Bronchial epithelial cell (primary cell): ENCODE data around the gene NUB1. TPM values are rescaled to one million over a fixed set of nuclear protein-coding genes. Genes with fewer than 3 reads are reported as not detected.

Experiments
- DNase-seq: peaks from one replicate; pipeline ENCODE4 v3.0.0-alpha.2; 2010; ENCODE audit warnings: low read depth
- FAIRE-seq: peaks from 2 replicates; lab custom pipeline; 2011; peaks lifted over from hg19 to GRCh38; lab: Jason Lieb, UNC
- H3K27me3 ChIP-seq: 2 replicates; pipeline ENCODE4 v1.5.1; 2011; ENCODE audit warnings: low read length; ENCODE audit not compliant: control insufficient read depth, insufficient read depth
- H3K36me3 ChIP-seq: 2 replicates; pipeline ENCODE4 v1.5.1; 2011; ENCODE audit warnings: low read length; ENCODE audit not compliant: control insufficient read depth, insufficient read depth
- H3K4me3 ChIP-seq: 2 replicates; pipeline ENCODE4 v1.5.1; 2011; ENCODE audit warnings: mild to moderate bottlenecking, low read depth, low read length, control low read depth
- CTCF ChIP-seq: IDR thresholded peaks from 2 replicates; pipeline ENCODE4 v1.5.1; 2011; ENCODE audit warnings: mild to moderate bottlenecking, moderate library complexity, low read length, control low read depth, inconsistent platforms; ENCODE audit not compliant: insufficient read depth, severe bottlenecking
- total RNA-seq: library from RNA; depleted of rRNA; stranded (reverse); fragments of >200 nt; gene quantifications from 2 replicates; pipeline ENCODE4 v1.2.1, GENCODE V29; 2014

Gene NUB1
- total RNA-seq, 1 donor from 2014 or later: 34.0 TPM

- FAIRE-seq: no peak
- peak; percentile 20 for DNase-seq
- Histone ChIP-seq H3K36me3 (no peaks in the 10 kb centered on the region), H3K27me3 (peaks cover 32% of the 10 kb centered on the region), H3K4me3 (peak overlapping the region; percentile 32)
- TF ChIP-seq CTCF: no peak
Observed at GRCh38 chr7:151408839-151409666, 67.4 kb downstream of the NUB1 start.

DNA sequence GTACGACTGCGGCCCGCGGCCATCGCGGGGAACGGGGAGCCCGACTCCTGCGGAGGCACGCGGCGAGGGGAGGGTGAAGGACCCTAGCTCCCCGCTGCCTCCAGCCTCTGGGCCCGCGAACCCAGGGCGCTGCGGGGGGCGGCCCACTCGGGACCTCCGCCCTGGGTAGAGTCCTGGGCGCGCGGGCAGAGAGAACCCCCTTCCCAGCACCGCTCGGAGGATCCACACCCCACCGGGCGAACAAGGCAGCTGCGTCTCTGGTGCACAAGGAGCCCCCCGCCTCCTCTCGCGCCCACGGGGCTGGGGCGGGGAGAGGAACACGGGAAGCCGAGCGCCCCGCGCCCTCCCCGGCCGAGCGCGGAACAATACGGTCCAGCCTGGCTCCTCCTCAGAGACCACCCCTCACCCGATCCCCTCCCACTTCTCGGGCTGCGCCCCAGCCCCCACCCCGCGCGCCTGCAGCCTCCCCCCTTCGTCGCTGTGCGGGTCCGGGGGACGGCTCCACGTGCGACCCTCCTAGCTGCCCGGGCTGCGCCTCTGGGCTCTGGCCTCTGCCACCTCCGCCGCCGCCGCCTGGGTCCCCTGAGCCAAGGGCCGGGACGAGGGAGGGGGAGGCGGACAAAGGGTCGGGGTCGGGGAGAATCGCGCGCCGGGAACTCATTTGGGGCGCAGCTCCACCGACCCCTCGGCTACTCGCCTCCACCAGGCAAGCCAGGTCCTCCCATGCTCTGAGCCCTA, 68.2 kb downstream of the NUB1 start, which contains the start of gene WDR86:
TSS of gene WDR86 (minus strand) at position 372 of the 738 bp plus-strand sequence. CDS start 449 bp downstream, outside the sequence.
- FAIRE-seq: no peak
- H3K36me3 ChIP-seq: no peaks in the 10 kb centered on the region
- peaks cover 32% of the 10 kb centered on the region for H3K27me3 ChIP-seq
- no peak for DNase-seq
- TF ChIP-seq CTCF: no peak
- H3K4me3 ChIP-seq: peak within 1 kb of the TSS; percentile 32

DNA sequence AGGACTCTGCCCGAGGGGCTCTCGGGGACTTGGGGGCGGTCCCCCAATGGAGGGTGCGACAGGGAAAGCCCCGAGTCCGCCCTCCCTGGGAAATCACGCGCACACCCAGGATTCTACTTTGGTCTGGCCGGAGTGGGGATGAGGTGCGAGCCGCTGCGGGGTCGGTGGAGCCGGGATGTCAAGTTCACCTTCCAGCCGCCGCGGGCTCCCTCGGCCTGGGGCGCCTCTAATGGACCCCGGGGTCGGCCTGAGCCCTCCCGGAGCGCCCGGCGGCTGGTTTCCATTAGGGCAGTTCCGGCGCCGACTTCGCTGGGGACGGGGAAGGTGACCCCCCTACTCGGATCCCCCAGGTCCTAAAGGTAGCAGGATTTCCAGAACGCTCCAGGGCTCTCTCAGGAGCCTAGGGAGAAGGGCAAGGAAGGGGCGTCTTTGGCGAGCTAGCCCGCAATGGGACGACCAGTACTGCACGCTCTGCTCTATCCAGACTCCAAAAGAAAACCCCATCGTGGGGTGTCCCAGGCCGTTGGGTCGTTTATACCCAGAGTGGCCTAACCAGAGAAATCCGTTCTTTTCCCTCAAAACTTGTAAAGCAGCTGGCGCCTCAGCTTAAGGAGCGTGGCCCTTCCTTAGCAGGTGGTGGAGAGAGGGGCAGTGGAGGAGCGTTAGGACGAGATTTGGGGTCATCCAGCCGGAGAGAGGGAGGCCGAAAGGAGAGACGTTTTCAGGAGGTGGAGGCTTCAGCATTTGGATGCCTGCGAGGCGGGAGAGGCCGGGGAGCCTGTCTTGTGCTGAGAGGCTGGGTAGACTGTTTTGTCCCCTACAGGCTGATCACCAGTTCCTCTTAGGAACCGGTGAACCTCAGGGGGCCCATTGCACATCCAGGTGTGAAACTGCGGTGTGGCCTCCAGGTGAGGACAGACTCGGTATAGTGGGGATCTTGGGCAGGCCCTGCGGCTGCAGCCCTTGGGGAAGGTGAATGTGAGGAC, 69.1 kb downstream of the NUB1 start:
- no peak for DNase-seq
- Histone ChIP-seq H3K4me3 (peak overlapping the region; percentile 32), H3K27me3 (peaks cover 32% of the 10 kb centered on the region), H3K36me3 (no peaks in the 10 kb centered on the region)
- TF ChIP-seq CTCF: no peak
- no peak for FAIRE-seq

DNA sequence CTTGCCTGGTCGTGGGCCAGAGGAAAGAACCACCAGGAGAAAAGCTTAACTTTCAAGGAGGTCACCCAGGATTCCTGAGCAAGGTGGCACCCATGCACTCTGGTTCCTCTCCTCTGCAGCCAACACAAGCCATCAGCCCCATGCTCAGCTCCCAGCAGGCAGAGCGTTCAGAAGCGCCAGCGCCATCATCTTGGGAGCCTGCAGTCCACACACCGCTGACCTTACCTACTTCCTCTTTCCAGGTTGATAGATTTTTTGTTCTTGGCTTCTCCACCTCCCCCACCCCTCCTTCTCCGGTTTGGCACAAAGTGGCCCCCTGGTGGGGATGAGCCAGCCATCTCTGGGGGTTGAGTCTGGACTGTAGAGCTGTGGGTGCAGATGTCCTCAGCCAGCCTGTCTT, 69.9 kb downstream of the NUB1 start:
- no peak for TF ChIP-seq CTCF
- Histone ChIP-seq H3K27me3 (peaks cover 32% of the 10 kb centered on the region), H3K4me3 (no peak overlapping the region), H3K36me3 (no peaks in the 10 kb centered on the region)
- no peak for DNase-seq
- no peak for FAIRE-seq

- peaks cover 32% of the 10 kb centered on the region for H3K27me3 ChIP-seq
- FAIRE-seq: no peak
Observed at GRCh38 chr7:151412318-151412717, 70.7 kb downstream of the NUB1 start.

More at GRCh38 chr7:151412318-151412717, 70.7 kb downstream of the NUB1 start:
- DNase-seq: no peak
- no peak for TF ChIP-seq CTCF
- H3K36me3 ChIP-seq: no peaks in the 10 kb centered on the region
- H3K4me3 ChIP-seq: no peak overlapping the region
